PC-3 (cell line): ENCODE data around the gene MBNL1. TPM values are rescaled to one million over a fixed set of nuclear protein-coding genes. Genes with fewer than 3 reads are reported as not detected.

ENCODE experiments used
- ATAC-seq: fragments of 200-7000 bp; cut with Tn5 transposase; 2 replicates; pipeline ENCODE4 v1.9.1; 2020; ENCODE audit warnings: mild to moderate bottlenecking, moderate library complexity
- BruUV-seq: library from RNA; stranded (reverse); fragments of 400-500 nt; replicated peaks from 2 replicates; lab custom pipeline; 2021; lab: Mats Ljungman, UMichigan
- CTCF ChIA-PET: fragments of 300-600 bp; sonication (Branson Sonifier 250); formaldehyde crosslinking; loops from one replicate; lab custom pipeline; 2022; ENCODE audit warnings: antibody characterized with exemption; lab: Charles Lee
- POLR2A ChIA-PET: fragments of 300-600 bp; sonication (Branson Sonifier 250); formaldehyde crosslinking; loops from one replicate; lab custom pipeline; 2022; ENCODE audit warnings: antibody characterized with exemption; ENCODE audit not compliant: unreplicated experiment; lab: Charles Lee
- DNase-seq: peaks from one replicate; pipeline ENCODE4 v3.0.0-alpha.2; 2015
- H2AFZ ChIP-seq: fragments of 300-600 bp; sonication (generic); 2 replicates; pipeline ENCODE4 v1.6.0; 2016; ENCODE audit warnings: antibody characterized with exemption, low read length
- H3F3A ChIP-seq: fragments of 300-600 bp; sonication (generic); one replicate; pipeline ENCODE4 v1.6.0; 2017; ENCODE audit warnings: antibody characterized with exemption, low read length, control low read depth, mild to moderate bottlenecking; ENCODE audit not compliant: unreplicated experiment
- H3K27ac ChIP-seq: fragments of 300-600 bp; sonication (generic); 2 replicates; pipeline ENCODE4 v1.5.1; 2016; ENCODE audit warnings: mild to moderate bottlenecking, low read length
- H3K27me3 ChIP-seq: fragments of 300-600 bp; sonication (generic); 2 replicates; pipeline ENCODE4 v1.6.1; 2016; ENCODE audit warnings: low read length, mixed read lengths
- H3K36me3 ChIP-seq: fragments of 300-600 bp; sonication (generic); 2 replicates; pipeline ENCODE4 v1.6.1; 2016; ENCODE audit warnings: low read depth, mixed run types, low read length, mixed read lengths
- H3K4me1 ChIP-seq: fragments of 300-600 bp; sonication (generic); 2 replicates; pipeline ENCODE4 v1.5.1; 2016; ENCODE audit warnings: low read length; ENCODE audit not compliant: insufficient read depth
- H3K4me2 ChIP-seq: fragments of 300-600 bp; sonication (generic); 2 replicates; pipeline ENCODE4 v1.6.0; 2016; ENCODE audit warnings: low read length
- H3K4me3 ChIP-seq: fragments of 300-600 bp; sonication (generic); 2 replicates; pipeline ENCODE4 v1.5.1; 2016; ENCODE audit warnings: mild to moderate bottlenecking, low read length, mixed read lengths
- H3K79me2 ChIP-seq: fragments of 300-600 bp; sonication (generic); 2 replicates; pipeline ENCODE4 v1.6.1; 2017; ENCODE audit warnings: low read length, mixed read lengths
- H3K9ac ChIP-seq: fragments of 300-600 bp; sonication (generic); 2 replicates; pipeline ENCODE4 v1.6.0; 2016; ENCODE audit warnings: mild to moderate bottlenecking, low read length
- H3K9me2 ChIP-seq: fragments of 300-600 bp; sonication (generic); replicated peaks from 2 replicates; pipeline ENCODE4 v1.6.1; 2016; ENCODE audit warnings: mixed run types, low read length, mixed read lengths
- H3K9me3 ChIP-seq: fragments of 300-600 bp; sonication (generic); 2 replicates; pipeline ENCODE4 v1.6.1; 2016; ENCODE audit warnings: low read length, mixed read lengths
- H4K20me1 ChIP-seq: fragments of 300-600 bp; sonication (generic); 2 replicates; pipeline ENCODE4 v1.6.1; 2016; ENCODE audit warnings: low read length, mixed read lengths
- CTCF ChIP-seq: fragments of 300-600 bp; sonication (generic); conservative IDR thresholded peaks from 2 replicates; pipeline ENCODE4 v1.5.1; 2017; ENCODE audit warnings: antibody characterized with exemption, low read depth, mild to moderate bottlenecking, low read length
- EZH2 ChIP-seq: fragments of 300-600 bp; sonication (generic); IDR thresholded peaks from one replicate; pipeline ENCODE4 v1.6.1; 2017; ENCODE audit warnings: antibody characterized with exemption, mild to moderate bottlenecking, low read length; ENCODE audit not compliant: unreplicated experiment
- EZH2phosphoT487 ChIP-seq: fragments of 300-600 bp; sonication (generic); IDR thresholded peaks from 2 replicates; pipeline ENCODE4 v1.6.1; 2018; ENCODE audit warnings: mild to moderate bottlenecking, antibody characterized with exemption, low read length, borderline replicate concordance
- intact Hi-C: fragments of 100-400 bp; cut with micrococcal nuclease; formaldehyde crosslinking; loops from 2 replicates; pipeline ENCODE4 v1.9.0; 2023
- total RNA-seq: library from RNA; depleted of rRNA; stranded (reverse); fragments of >200 nt; gene quantifications from 2 replicates; pipeline ENCODE4 v1.2.3, GENCODE V29; 2014

The MBNL1 gene
- total RNA-seq, 1 experiment from 2014 or later: 161 TPM

DNA sequence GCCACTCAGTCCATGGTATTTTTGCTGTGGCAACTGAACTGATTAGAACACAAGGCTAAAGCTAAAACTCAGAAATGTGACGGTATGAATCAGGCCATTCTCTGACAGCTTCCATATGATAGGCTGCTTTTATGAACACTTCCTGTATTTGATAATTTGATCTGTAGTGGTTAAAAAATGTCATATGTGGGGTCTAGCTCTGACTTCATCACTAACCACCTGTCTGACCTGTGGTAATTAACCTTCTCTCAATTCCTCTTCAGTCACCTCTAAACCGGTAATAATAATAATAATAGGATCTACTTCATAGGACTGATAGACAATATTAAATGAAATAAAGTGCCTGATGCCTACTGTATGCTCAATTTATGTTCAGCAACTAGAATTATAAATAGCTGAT, 223.2 kb downstream of the MBNL1 start:
- no peak for DNase-seq
- ChIA-PET CTCF (no interaction called here), POLR2A (no interaction called here)
- Histone ChIP-seq H3K9ac (no peak overlapping the region), H4K20me1 (no peaks in the 10 kb centered on the region), H3K27ac (no peak overlapping the region), H3K36me3 (no peaks in the 10 kb centered on the region), H3F3A (no peaks in the 10 kb centered on the region), H3K4me2 (no peak overlapping the region), H3K27me3 (no peaks in the 10 kb centered on the region), H2AFZ (no peak overlapping the region), H3K79me2 (no peaks in the 10 kb centered on the region), H3K9me3 (no peaks in the 10 kb centered on the region), H3K4me1 (no peaks in the 10 kb centered on the region), H3K4me3 (no peak overlapping the region), H3K9me2 (no peaks in the 10 kb centered on the region)
- ATAC-seq: no peak
- no peak for TF ChIP-seq EZH2
- no peak for TF ChIP-seq CTCF
- TF ChIP-seq EZH2phosphoT487: no peak
- BruUV-seq: no TSS peak
- intact Hi-C loops: no loop called here

DNA sequence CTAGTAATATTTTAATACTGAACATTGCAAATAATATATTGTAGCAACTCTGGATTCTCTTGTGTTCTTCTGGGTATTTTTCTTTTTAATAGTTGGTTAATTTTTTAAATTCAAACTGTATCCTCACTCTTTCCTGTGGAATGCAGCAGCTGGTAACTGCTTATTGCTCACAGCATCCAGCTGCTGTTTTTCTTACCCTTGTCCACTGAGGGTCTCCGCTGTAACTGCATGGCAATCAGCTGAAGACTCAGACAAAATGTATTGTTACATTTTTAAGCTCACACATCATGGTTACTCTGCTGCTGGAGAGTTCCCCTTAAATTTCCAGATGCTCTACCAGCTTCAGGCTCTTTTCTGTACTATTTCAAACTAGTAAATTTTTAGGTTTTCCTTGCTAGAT, 227.6 kb downstream of the MBNL1 start:
- no peaks in the 10 kb centered on the region for H3K27me3 ChIP-seq
- ChIA-PET CTCF (no interaction called here), POLR2A (no interaction called here)
- H3K4me3 ChIP-seq: no peak overlapping the region
- H3K27ac ChIP-seq: no peak overlapping the region
- H2AFZ ChIP-seq: no peak overlapping the region
- BruUV-seq: no TSS peak
- DNase-seq (no peak), ATAC-seq (no peak)
- H3K36me3 ChIP-seq: no peaks in the 10 kb centered on the region
- H3K4me2 ChIP-seq: no peak overlapping the region
- no peak overlapping the region for H3K9ac ChIP-seq
- no peaks in the 10 kb centered on the region for H4K20me1 ChIP-seq
- H3K79me2 ChIP-seq: no peaks in the 10 kb centered on the region
- no peaks in the 10 kb centered on the region for H3K9me3 ChIP-seq
- peaks cover 7% of the 10 kb centered on the region; the same call in 1 of the 2 replicates for H3K4me1 ChIP-seq
- H3K9me2 ChIP-seq: no peaks in the 10 kb centered on the region
- TF ChIP-seq EZH2phosphoT487 (no peak), CTCF (no peak), EZH2 (no peak)
- H3F3A ChIP-seq: no peaks in the 10 kb centered on the region
- intact Hi-C loops: no loop called here

- no peak overlapping the region for H3K9ac ChIP-seq
- intact Hi-C loops: no loop called here
- no peaks in the 10 kb centered on the region for H3F3A ChIP-seq
- no peaks in the 10 kb centered on the region for H3K9me3 ChIP-seq
- no peaks in the 10 kb centered on the region for H3K9me2 ChIP-seq
- no peaks in the 10 kb centered on the region for H4K20me1 ChIP-seq
- H3K79me2 ChIP-seq: no peaks in the 10 kb centered on the region
- no peak overlapping the region for H2AFZ ChIP-seq
- H3K4me3 ChIP-seq: no peak overlapping the region
- peaks cover 7% of the 10 kb centered on the region; the same call in 1 of the 2 replicates for H3K4me1 ChIP-seq
- TF ChIP-seq EZH2 (no peak), EZH2phosphoT487 (no peak), CTCF (no peak)
- no peaks in the 10 kb centered on the region for H3K27me3 ChIP-seq
- no peak overlapping the region for H3K4me2 ChIP-seq
- H3K27ac ChIP-seq: no peak overlapping the region
- ATAC-seq (no peak), DNase-seq (no peak)
- no TSS peak for BruUV-seq
- CTCF ChIA-PET: no interaction called here
- no peaks in the 10 kb centered on the region for H3K36me3 ChIP-seq
- POLR2A ChIA-PET: interaction anchor here (0.5 kb wide), 1 partner anchor 200 kb away, joined by 3 read pairs; no protein-coding TSS in a partner anchor
Observed at GRCh38 chr3:152496716-152497115, 228.0 kb downstream of the MBNL1 start.
